CD4-positive, alpha-beta T cell treated with Interleukin-17A for 1 hour (primary cell): Measurements from ENCODE around the gene GABRB3.

Source experiments
- DNase-seq: peaks from one replicate; pipeline ENCODE4 v3.0.0-alpha.2; 2020

GABRB3 gene

DNA sequence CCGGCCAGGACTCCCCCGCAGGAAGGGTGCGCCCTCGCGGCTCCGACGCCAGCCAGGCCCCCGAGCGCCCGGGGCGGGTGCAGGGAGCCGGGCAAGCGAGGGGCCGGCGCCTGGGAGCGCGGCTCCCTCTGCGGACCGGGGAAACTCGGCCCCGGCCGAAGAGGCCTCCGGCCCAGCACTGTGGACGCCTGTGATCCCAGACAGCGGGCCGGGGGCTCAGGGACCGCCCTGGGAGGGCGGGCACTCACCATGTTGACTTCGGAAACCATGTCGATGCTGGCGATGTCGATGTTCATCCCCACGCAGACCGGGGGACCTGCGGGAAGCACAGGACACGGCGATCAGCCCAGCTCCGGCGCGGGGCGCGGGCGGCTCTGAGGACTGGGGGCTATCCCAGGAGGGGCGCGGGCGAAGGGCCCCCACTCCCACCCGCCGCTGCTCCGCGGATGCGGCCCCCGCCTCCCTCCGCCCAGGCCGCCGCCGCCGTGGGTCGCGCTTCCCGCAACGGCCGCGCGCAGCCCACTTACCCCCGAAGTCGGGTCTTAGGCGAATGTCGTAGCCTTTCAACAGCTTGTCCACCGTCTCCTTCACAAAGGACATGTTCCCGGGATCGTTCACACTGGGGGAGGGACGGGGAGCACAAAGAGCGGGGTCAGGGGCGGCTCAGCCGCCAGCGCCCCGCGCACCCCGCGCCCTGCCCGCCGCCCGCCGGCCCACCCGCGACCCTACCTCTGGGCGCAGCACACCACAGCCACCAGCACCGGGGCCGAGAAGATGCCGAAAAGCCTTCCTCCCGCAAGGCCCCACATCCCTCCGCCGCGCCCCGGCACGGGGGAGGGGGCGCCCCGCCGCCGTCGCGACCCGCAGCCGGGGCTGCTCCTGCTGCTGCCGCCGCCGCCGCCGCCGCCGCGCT is at the start of gene GABRB3:
GABRB3 (minus strand) TSS at position 913 of the 913 bp plus-strand sequence.
- DNase-seq, result no peak

DNA sequence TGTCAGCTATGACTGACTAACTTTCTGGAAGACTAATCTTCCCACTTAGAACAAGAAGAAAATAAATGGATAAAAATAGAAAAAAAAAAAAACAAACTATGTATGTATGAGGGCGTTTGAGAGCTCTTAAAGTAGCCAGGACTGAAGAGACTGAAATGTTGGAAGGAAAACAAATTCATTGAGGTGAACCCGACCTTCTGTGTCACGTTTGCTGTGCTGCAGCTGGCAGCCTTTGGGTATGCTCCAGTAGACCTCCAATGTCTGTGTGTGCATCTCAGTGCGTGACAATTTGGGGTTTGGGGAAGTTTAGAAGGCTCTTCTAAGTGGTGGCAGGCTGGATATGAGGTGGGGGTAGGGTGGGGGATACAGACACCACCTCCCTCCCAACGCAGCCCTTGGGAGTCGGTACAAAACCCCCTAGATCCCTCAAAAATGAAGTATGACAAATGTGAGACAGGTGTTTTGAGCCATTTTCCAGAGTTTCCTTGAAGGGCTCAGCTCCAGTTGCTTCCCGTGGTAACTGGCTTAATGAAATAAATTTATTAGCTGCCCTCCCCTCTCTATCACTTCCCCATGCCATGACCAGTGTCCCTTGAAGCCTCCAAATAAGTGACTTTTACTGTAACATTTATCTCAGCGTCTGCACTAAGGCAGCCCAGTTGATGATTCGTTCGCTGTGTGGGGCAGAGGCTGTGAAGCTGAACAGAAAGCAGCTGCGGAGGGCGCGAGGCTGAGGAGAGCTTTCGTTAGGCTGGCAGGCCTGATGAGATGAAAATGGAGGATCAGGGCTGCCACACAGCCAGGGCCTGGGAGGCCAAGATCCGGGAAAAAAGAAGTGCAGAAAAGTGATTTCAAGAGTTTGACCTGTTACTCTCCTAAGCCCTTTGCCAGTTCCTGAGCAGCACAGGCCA is 34.9 kb upstream of the GABRB3 start:
- no peak for DNase-seq

DNA sequence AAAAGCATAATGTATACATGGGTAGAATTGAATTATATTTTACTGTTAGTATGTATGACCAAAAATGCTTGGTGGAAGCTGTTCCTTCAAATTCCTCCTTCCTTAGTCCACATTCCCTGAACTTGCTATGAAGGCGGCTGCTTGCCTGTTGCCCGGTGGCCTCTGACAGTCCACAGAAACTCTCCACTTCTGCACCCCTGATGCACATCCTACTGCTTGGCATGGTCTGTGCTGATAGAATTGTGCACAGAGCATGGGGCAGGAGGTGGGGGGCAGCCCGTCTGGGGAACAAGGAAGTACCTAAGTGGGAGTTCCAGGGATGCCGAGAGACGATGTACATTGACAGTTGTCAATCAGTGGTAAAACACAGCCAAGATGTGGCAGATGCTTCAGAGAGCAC is 33.7 kb upstream of the GABRB3 start:
- DNase-seq, result no peak

DNA sequence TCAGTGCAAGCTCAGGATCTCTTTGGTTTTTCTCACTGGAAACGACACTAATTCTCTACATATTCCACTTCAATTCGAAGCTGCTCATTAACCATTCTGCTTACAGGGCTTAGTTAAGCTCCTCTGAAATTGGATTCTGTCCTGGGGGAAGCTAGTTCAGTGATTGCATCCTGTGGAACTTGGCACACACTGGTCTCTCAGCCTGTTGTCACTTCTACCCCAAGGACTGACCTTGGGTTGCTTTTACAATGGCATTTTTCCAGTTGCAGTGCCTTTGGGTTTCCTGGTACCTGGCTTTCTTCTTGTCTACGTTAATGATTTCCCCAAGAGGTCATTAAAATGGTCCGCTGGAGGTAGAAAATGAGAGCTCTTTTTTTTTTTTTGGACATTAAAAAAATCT is 33.3 kb upstream of the GABRB3 start:
- DNase-seq, result no peak

DNA sequence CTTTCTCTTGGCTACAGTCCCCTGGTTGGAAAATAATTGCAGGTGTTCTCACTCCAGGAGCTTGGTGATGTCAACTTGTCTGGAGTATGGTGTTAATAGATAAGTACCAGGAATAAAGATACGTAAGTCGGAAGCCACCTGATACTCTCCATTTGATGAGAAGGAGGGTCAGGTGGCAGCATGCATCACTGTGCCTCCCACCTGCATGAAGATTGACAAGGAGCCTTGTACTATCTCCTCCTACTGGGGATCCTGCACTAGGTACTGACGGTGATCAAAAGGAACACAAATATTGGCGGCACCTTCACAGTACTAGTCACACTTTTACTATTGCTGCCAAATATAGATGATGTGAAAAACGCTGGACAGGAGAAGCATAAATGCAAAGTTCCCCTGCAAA is 32.6 kb upstream of the GABRB3 start:
- DNase-seq, result no peak

DNA sequence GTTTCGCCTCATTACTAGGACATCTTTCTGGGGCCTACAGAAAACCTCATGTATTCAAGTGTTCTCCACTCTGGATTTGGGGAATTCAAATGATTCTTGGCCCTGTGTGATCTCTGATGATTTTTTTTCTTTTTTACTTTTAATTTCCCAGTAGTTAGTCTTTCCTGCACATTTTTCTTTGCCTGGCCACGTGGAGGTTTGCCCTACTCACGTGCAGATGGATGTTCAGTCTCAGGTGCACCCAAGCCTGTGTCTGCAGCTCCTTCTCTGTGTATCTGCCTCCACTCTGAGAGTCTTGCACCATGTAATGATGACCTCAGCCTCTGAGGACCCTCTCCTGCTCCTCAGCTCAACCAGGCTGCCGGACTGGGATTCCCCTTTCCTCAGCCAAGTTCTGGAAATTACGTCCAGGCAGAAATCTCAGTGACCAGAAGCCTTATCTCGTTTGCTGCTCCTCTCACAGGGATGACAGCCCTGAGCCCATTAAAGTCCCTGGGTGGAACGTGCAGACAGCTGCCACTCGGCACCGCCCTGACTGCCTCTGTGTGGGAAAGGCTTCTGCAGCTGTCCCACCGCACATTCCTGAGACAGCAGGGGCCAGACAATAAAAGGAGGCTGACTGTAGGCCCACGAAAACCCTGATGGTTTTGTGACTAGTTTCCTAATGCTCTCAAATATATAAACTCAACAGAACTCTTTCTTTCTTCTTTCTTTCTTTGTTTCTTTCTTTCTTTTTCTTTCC is 31.4 kb upstream of the GABRB3 start:
- no peak for DNase-seq

DNA sequence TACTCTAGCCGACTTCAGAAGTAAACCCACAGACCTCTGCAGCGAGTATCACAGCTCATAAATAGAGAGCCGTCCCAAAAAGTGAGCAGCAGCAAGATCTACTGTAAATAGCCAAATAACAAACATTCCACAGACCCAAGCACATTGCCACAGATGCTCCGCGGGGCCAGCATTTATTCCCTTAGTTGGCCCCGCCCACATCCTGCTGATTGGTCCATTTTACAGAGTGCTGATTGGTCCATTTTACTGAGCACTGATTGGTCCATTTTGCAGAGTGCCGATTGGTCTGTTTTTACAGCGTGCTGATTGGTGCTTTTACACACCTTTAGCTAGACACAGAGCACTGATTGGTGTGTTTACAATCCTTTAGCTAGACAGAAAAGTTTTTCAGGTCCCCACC is 17.3 kb upstream of the GABRB3 start:
- no peak for DNase-seq

DNA sequence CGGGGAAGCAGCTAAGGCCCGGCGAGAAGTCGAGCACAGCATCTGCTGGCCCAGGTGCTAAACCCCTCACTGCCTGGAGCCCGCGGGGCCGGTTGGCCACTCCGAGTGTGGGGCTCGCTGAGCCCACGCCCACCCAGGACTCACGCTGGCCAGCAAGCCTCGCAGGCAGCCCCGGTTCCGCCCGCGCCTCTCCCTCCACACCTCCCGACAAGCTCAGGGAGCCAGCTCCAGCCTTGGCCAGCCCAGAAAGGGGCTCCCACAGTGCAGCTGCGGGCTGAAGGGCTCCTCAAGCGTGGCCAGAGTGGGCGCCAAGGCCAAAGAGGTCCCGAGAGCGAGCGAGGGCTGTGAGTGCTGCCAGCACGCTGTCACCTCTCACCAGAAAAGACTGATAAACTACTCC is 8.9 kb upstream of the GABRB3 start:
- no peak for DNase-seq

DNA sequence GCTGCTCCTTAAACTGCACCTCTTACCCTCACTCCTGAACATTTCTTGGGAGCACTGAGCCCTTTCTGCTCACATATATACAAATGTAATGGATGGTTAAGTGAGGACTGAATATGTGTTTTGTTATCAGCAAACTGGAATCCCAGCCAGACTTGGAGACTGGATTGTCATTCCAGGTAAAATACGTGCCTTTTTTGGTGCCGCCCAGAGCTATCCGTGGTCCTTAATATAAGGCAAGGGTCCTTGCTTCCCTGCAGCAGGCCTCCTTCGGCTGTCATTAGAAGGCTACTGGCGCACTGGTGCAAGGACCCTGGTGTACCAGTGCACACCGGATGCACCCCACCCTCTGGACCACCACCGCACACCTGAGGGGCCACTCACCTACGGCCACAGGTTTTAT is 1.1 kb upstream of the GABRB3 start:
- DNase-seq, result no peak

DNA sequence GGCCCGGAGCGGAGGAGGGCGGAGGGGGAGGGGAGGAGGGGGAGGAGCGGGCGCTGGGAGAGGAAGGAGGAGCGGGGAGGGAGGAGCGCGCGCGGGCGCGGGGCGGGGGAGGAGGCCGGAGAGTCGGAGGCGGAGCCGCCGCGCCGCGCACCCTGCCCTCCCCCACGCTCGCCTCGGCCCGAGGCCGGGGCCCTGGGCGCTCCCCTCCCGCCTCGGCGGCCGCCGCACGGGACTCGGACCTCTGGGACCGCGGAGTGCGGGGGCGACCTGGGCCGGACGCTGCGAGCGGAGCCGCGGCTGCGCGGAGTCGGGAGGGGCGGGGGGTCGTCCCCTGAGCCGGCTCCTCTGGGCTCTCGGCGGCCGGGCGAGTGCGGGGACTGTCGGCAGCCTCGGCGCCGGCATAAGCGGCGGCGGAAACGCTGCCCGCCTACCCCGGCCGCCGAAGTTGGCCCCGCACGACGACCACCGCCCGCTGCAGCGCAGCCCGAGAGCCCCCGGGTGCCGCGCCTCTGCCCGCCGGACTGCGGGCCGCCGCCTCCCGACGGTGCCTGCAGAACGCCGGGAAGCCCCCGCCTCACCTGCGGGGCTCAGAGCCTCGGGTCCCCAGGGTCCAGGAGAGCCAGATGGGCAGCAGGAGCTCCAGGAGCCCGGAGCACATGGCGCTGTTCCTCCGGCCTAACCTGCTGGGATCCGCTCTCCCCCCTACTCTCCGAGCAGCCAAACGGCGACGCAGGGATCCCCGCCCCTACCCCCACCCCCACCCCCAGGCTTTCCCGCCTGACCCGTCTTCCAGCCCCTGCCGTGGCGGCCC is 406 bp upstream of the GABRB3 start:
- DNase-seq, result no peak

DNA sequence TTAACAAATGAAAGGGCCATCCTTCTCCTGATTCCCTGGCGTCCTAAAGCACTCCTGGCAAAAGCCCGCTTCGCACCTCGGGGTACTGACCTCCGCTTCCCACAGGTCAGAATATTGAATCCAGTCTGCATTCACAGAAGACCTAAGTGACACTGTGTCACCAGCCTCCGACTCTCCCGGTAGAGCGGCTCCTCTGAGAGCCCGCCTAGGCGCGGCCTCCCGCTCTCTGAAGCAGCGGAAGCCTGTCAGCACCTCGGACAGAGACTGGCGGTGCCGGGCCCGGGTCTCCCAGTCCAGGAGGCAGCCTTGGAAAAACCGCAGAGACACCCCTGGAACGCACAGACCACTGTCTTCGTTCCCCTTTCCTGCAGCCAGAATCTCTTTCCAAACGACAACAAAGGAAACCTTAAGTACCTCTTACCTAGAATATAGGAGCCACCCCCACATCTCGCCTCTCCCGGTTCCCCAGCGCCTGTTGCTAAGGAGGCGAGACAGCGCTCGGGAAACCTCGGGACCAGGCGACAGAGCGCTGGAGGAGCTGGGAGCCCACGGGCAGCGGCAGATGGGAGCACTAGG is 1.2 kb downstream of the GABRB3 start:
- DNase-seq, result no peak

DNA sequence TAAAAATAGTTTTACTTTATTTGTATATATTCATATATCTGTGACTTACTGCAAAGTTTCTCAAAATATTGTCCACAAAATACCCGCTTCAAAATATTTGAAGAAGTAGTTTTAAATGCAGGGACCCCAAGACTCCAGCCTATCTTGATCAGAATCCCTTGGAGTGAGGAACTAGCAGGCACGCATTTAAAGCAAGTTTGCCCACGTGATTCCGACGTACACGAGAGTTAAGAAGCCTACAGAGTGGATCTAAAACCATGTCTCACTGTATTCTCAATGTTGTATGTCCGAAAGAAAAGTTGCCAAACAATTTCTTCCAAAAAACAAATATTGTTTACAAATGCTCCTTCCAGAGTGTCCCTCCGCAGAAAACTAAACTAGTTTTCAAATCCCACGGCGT is 1.7 kb downstream of the GABRB3 start:
- no peak for DNase-seq

DNA sequence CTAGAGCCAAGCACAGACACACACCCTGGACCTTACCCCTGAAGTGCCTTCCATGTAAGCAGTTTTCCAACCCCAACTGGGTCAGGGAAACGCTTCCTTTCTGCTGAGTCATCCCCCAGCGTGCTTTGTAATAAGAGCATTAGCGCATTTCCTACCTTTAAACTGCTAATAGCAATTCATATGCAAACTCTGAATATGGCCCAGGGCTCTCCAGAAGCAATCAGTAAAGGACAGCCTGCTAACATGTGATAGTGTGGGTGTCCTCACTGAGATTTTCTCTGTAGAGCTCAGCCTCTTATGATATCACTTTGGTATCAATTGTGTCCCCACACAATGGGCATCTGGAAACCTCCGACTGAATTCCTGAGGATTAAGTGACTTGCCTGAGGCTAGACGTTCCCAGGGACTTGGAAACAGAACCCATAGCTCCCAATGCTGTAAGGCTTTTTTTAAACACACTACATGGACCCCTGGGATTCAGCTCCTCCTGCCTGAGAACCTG is 5.6 kb downstream of the GABRB3 start:
- no peak for DNase-seq

DNA sequence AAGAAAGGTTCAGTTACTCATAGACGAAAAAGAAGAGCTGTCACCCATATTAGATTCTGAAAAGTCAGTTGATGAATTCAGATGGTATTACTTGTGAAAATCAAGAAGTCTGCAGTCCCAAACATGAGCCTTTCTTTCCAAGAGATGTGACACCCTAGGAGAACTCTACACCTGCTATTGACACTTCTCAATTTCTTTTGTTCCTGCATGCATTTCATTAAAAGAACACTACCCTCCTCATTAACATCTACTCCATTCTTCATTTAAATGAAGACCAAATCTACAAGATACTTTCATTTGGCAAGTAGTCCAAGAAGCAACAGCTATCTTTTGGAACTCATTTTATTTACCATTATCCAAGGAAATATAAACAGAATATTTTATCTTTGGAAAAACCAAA is 6.6 kb downstream of the GABRB3 start:
- DNase-seq, result no peak

DNA sequence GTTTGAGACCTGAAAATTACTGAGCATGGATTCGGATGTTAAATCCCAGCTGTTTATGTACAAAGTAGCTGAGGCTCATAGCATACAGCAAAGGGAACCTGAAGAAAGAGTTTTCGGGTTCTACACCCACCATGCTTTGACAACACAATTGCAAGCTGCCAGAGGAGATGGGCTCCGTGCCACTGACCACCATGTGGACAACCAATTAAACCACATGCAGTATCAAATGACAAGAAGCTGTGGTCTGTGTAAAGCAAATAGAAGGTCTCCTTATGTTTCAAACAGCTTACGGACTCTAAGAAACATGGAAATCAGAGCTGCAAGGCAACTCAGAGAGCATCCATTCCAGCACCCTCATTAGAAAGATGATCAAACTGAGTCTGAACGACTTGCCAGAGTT is 12.9 kb downstream of the GABRB3 start:
- no peak for DNase-seq

DNA sequence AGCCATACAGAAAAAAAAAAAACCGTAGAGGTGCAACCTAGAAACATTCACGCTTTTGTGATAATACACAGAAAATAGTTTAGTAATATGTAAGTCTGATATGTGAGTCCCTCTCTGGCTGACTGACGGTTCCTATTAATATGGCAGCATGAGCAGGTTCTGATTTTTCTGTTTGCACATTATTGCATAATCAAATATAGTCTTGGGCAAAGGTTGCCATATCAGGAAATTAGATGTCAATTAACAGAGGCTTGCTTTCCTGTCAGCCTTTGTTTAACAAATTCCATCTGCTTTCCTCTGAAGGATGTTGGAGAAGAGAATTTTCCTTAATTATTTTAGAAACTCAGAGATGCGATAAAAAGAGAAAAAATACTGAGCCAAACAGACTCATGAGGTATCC is 14.8 kb downstream of the GABRB3 start:
- no peak for DNase-seq

DNA sequence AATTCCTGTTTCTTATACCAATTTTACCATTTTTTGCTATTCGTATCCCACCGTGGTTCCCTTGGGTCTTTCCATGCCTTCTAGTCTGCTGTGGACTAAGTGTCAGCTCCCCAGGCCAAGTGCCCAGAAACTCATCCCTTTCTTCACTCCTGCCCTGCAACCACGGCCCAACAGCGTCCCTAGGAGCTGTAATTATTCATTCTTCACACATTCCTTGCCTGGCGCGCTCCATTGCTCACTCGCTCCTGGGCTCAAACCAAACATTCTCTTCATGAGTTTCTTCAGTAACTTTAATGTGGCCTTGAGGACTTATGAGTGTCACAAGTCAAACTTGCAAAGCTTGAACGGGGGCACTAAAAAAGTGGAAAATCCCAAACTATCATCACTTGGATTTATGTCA is 15.7 kb downstream of the GABRB3 start:
- no peak for DNase-seq

DNA sequence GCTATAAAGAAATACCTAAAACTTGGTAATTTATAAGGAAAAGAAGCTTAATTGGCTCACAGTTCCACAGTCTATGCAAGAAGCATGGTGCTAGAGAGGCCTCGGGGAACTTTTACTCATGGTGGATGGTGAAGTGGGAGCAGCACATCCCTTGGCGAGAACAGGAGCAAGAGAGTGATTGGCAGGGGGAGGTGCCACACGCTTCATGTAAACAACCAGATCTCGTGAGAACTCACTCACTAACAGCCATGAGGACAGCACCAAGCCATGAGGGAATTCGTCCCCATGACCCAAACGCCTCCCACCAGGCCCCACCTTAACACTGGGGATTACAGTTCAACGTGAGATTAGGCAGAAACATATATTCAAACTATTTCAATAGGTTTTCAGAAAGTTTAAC is 28.0 kb downstream of the GABRB3 start:
- no peak for DNase-seq

DNA sequence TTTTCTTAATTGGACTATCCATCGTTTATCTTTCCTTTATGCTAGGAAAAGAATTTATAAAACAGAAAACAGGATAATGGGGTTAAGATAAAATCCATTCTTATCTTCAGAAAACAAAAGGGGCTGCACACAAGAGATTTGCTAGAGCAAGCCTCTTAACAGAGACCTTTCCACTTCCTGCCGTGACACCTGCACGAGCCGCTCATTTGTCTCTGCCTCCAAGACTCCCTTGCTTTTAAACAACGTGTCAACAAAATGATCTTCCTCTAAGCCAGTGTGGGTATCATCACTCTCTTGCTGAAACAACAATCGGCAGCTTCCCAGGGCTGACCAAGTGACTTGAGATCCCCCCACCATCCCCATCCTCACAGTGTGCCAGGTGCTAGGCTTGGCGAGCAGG is 33.1 kb downstream of the GABRB3 start:
- DNase-seq, result no peak

DNA sequence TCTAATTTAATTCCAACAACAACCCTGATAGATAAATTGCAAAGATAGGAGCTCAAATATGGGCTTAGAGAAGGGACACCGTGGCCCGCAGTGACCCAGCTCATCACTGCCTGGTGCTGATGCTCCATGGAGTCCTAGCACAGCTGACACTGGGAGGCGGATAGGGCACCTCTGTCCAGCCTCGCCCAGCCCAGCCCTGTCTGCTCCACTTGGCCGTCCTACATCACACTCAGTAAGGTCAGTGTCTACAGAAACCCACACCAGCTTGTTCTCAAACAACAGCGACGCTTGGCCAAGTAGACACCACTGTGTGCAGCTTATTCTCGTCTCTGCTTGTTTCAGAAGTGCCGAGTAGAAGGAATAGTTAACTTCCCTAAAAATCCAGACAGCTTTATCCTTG is 33.9 kb downstream of the GABRB3 start:
- no peak for DNase-seq

DNA sequence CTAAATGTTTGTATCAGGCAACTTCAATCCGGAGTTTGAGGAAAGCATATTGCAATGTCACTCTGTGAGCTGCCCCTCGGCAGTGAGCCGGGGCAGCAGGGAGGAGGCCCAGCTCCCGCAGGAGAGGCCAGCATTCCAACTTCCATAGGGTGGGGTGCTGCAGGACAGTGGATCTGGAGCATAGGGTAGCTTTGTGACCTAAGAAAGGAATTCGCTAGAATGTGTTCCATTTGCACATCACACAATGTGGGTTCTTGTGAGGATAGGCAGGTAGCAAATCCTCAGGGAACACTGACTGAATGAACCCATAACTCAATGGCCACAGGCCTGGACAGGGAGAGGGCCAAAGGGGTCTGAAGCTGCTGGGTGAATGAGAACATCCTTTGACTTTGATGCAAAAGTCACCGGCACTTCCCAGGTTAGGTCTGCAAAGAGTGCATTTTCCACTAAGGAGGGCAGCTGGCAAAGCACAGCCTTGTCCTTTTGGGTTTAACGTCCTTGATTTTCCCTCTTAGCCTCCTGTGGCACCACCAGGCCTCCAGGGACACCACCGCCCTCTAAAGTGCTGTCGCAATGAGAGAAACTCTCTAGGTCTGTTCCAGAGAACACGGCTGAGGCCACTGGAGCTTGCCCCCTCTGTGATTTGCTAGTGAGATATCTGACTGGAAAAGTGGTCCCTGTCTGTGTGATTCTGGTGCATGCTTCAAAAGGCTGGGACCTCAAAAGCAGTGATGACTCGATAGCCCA is 36.2 kb downstream of the GABRB3 start:
- no peak for DNase-seq
